Cardiac septum (tissue), 1 donor: ENCODE data around the gene SCAPER. TPM values are rescaled to one million over a fixed set of nuclear protein-coding genes. Genes with fewer than 3 reads are reported as not detected.
"Not testable (repeated sequence)": the region's sequence is repeated elsewhere in the genome, so short reads cannot be mapped to it uniquely, and the experiment has no call there.

Experiments
- DNase-seq: peaks from one replicate; pipeline ENCODE4 v3.0.0-alpha.2; 2020; ENCODE audit warnings: low spot score
- intact Hi-C: fragments of 100-400 bp; cut with DNase I; formaldehyde crosslinking; loops from one replicate; pipeline ENCODE4 v1.14.0; 2022
- total RNA-seq: library from RNA; stranded (reverse); fragmentation: NEBNext Ultra II Directional; extraction: Animal tissue kit (Norgen Biotek cat#: 25700); gene quantifications from one replicate; pipeline ENCODE4 v1.2.1, GENCODE V29; 2021
- donor health status: DM: no; HTN: no; CAD: no.

Gene SCAPER
- total RNA-seq, 1 donor from 2014 or later: 31.9 TPM

DNA sequence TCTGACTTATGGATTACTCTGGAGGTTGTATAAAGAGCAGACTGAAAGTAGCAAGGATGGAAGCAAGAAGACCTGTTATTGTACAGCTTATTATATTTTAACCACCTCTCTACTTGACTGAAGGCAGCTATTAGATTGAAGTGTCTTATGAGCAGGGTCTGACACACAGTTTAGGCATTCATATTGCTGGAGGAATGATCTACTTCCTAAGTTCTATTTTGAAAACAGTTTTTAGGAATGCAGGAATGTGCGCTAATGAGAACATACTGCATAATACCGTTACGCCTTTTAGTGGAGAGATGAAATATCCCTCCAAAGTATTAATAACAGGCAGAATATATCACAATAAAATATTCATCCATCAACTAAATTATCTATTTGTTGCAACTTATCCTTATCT, 375.2 kb downstream of the SCAPER start:
- no peak for DNase-seq
- intact Hi-C loops: no loop called here

DNA sequence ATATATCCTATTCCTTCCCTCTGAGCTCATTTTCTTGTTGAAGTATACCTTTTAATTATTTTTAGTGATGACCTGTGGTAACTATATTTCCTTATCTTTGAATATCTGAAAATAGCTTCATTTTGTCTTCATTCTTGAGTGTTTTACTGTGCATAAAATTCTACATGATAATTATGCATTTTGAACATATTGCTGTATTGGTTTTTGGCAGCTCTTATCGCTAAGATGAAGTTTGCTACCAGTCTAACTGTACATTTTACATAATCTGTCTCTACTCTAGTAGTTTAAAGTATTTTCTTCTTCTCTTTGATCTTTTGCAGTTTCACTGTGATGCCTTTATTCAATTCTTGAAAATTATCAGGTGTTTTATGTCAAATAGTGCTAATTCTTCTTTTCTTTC, 379.0 kb downstream of the SCAPER start:
- DNase-seq: no peak
- intact Hi-C loops: no loop called here

DNA sequence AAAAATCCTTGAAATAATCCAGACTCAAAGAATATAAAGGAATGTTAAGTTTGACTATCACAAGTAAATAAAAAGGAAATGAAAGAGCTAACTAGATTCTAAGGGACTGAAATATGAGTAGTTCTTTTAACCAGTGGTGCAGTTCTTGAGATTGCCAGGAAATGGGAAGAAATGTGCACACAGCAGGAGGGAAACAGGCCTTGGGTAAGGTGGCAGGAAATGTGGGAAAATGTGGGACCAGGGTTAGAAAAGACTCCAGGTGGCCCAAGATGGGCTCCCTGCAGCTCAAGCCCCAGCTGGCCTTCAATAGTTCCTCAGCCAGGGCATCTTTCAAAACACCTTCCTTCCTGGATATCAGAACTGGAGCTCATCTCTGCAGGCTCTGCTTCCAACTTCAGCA, 387.2 kb downstream of the SCAPER start:
- intact Hi-C loops: no loop called here
- DNase-seq: no peak

DNA sequence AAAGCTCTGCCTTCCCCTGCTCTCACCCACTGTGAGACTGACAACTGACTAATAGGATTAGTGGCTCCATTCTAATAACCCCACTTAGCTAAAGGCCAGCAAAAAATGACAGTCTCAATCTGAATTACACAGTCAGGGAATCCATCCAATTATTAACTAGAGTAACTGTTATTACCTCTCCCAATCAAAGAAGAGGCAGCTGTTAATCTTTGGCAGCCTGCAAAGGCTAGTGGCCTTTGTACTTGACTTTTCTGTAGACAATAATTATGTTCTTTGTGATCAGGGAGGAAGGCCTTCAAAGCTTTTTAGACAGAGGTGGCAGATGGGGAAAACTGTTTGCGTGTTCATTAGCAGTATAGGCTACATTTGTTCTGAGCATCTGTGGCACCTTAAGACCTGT, 390.9 kb downstream of the SCAPER start:
- intact Hi-C loops: no loop called here
- DNase-seq: no peak

DNA sequence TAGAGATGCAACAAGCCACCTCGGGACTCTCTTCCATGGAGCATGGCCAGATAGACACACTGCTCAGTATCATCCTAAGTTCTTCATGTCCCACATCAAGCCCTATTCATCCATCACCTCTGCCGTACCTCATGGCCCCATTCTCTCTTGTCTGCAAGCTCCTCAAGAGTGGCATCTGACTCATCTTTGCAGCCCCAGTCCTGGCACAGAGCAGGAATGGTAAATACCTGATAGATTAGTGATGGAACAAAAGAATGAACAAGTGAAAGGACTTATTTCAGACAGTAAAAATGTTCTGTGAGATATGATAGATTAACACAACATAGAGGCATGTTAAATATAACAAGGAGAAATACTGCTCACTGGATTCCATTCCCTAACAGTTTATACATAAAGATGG, 392.2 kb downstream of the SCAPER start:
- no peak for DNase-seq
- intact Hi-C loops: no loop called here

DNA sequence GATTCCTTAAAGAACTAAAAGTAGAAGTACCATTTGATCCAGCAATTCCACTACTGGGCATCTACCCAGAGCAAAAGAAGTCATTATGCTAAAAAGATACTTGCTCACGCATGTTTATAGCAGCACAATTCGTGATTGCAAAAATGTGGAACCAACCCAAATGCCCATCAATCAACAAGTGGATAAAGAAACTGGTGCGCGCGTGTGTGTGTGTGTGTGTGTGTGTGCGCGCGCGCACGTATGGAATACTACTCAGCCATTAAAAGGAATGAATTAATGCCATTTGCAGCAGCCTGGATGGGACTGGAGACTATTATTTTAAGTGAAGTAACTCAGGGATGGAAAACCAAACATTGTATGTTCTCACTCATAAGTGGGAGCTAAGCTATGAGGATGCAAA, 394.5 kb downstream of the SCAPER start:
- intact Hi-C loops: not testable (repeated sequence)

DNA sequence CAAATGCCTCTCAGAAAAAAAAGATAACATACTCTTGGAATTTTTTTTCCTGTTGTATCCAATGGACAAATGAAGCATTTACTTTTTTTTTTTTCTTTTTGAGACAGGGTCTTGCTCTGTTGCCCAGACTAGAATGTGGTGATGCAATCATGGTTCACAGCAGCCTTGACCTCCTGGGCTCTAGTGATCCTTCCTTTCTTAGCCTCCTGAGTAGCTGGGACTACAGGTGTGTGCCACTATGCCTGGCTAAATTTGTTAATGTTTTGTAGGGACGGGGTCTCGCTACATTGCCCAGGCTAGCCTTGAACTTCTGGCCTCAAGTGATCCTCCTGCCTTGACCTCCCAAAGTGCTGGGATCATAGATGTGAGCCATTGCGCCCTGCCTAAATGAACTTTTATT, 401.3 kb downstream of the SCAPER start:
- DNase-seq: no peak
- intact Hi-C loops: no loop called here

More for the DNA sequence above, 394.5 kb downstream of the SCAPER start:
- not testable (repeated sequence) for DNase-seq

DNA sequence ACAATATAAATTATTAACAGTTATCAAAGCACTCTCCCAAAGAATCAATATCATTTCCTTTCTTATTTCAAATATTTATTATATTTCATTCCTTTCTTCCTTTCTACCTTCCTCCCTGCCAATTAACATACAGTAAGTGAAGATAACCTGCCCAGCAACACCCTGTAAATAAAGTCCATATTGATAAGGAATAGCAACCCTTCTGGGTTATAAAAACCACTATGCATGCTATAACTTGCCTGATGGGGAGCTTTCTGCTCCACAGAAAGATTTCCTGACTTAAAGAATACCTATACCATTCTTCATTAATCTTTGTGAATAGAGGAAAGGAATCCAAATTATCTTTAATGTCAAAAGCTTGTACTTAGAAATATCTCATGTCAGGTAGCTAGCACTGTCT, 402.0 kb downstream of the SCAPER start:
- intact Hi-C loops: no loop called here
- no peak for DNase-seq

DNA sequence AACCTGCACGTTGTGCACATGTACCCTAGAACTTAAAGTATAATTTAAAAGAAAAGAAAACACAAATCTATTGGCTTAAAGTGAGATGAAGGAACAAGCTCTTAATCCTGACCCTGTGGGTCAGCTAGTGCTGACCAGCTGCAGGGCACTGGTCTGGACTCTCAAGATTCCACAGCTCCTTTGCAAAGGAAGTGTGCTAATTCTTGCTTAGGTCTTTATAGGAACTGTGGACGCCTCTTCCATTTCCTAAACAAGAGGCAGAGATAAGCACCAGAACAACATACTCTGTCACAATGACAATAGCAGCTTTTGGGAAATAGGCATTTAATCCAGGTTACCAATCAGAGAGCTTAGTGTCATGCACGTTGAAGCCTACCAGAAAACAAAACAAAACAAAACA, 402.5 kb downstream of the SCAPER start:
- intact Hi-C loops: no loop called here
- no peak for DNase-seq

DNA sequence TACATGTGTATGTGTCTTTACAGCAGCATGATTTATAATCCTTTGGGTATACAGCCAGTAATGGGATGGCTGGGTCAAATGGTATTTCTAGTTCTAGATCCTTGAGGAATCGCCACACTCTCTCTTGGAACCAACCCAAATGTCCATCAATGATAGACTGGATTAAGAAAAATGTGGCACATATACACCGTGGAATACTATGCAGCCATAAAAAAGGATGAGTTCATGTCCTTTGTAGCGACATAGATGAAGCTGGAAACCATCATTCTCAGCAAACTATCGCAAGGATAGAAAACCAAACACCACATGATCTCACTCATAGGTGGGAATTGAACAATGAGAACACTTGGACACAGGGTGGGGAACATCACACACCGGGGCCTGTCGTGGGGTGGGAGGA, 403.0 kb downstream of the SCAPER start:
- DNase-seq, intact Hi-C loops: not testable (repeated sequence)

DNA sequence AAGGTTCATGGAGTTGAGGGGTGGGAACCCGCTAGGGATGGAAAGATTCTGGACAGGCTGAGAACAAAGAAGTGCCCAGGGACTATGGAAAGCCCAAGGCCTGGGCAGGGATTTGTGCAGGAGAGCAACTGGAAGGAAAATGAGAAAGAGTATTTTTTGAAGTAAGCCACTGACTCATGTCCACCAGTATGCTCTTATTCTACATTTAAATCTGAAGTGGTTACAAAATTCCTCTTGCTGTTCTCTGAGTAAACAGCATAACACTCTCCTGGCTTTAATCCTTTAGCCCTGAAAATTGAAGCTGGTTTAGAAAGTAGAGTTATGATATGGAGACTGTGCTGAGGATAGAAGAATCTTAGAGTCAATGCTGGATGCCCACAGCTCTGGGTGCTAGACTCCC, 403.4 kb downstream of the SCAPER start:
- DNase-seq: no peak
- intact Hi-C loops: no loop called here

DNA sequence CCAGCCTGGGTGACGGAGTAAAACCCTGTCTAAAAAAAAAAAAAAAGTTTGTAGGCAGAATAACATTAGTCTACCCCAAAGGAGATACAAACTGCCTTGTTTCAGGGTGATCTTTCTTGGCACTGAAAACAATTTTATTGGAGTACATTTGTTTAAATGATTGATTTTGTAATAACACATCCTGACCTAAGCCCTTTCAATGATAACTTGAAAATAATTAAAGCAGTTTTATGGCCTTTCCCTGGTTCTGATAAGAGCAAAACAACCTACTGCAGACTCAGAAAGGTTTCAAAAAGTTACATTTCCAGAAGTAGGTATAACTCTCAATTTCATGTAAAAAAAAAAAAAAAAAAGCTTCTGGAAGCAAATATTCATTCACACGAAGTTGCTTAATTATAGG, 404.1 kb downstream of the SCAPER start:
- intact Hi-C loops: no loop called here
- no peak for DNase-seq

DNA sequence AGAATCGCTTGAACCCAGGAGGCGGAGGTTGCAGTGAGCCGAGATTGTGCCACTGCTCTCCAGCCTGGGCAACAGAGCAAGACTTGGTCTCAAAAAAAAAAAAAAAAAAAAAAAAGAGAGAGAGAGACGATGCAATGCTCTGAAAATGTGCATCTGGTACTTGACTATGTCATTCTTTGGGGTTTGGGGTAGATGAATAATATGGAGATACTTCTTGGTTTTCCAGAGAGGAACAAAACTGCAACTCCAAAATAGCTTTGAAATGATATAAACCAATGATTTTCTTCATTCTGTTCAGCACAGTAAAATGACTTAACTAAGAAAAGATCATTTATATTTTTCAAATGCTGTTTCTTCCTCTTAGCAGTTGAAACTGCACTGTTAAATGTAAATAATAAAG, 409.7 kb downstream of the SCAPER start:
- DNase-seq: no peak
- intact Hi-C loops: no loop called here

DNA sequence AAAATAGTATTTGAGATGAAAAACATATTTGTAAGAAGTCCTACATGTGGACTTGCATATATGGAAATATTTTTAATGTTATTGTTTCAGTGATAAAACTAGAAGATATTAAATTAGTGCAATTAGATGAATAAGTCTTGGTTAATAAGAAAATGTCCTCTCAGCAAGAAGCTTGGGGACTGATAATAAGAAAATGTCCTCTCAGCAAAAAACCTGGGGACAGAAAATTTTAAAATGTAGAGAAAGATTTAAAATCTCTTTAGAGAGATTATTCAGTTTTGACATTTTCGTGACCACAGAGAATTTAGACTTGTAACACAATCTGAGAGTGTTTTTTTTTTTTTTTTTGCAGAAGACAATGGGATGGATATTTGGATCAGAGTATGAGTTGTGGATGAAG, 412.6 kb downstream of the SCAPER start:
- no peak for DNase-seq
- intact Hi-C loops: no loop called here

DNA sequence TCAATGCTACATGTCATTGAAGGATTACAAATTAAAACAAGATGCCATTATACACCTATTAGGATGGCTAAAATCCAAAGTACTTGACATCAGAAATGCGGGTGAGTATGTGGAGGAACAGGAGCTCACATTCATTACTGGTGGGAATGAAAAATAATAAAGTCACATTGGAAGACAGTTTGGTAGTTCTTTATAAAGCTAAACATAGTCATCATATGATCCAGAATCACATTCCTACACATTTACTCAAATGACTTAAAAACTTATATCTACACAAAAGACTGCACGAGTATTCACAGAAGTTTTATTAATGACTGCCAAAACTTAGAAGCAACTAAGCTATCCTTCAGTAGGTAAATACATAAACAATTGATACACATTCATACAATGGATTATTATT, 421.4 kb downstream of the SCAPER start:
- DNase-seq: no peak
- intact Hi-C loops: no loop called here

DNA sequence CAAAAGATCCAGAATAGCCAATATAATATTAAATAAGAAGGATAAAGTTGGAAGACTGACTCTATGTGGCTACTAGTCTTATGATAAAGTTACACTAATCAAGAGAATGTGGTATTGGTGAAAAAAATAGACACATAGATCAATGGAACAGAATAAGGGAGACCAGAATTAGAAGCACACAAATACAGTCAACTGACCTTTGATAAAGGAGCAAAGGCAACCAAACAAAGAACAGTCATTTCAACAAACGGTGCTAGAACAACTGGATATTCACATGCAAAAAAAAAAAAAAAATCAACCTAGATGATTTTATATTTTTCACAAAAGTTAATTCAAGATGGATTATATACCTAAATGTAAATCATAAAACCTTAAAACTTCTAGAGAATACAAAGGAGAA, 422.1 kb downstream of the SCAPER start:
- DNase-seq: no peak
- intact Hi-C loops: no loop called here

DNA sequence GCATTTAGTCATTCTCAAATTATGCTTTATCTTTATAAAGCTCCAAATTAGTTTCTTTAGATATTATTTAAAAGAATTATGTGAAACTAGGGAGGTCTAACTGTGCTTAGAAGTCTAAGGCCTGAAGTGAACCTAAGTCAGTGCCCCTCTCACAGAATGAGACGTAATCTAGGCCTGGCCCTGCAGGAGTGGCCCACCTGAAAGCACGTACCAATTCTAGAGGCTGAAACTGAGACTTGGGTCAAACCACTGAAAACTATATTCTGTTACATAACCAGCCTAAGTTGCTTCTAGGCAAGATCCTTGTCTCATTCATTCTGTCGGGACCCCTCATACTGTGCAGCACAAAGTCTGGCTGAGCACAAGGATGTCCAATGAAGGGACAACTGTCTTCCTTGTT, 424.9 kb downstream of the SCAPER start:
- DNase-seq: no peak
- intact Hi-C loops: no loop called here

DNA sequence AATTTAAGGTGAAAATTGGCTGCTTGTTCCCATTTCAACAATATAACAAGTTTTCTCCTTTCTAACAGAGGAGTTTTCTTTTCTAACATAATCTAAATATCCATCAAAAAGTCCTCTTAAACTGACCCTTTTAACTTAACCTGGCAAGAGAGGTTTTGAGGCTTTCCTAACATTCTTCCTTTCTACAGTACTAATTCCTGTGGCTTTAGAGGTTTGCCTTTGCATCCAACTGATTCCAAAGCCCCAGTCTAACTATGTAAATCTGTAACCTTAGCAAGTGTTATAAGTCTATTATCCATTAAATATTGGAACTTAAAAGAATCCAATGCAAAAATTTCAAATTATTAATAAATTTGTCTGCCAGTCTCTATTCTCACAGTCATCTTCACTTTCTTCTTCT, 434.4 kb downstream of the SCAPER start:
- intact Hi-C loops: loop anchor here (10.0 kb wide), 1 partner anchor 46 kb away; no protein-coding TSS in a partner anchor
- DNase-seq: no peak

DNA sequence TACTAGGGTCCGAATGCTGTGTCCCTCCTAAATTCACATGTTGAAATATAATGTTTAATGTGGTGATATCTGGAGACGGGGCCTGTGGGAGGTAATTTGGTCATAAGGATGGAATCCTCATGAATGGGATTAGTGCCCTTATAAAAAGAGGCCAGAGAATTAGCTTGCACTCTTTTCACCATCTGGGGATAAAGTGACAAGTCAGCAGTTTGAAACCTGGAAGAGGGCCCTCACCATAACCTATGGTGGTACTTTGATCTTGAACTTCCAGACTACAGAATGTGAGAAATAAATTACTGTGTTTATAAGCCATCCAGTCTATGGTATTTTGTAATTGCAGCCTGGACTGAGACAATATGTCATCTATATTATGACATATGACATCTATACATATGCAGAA, 436.4 kb downstream of the SCAPER start:
- intact Hi-C loops: no loop called here
- no peak for DNase-seq

DNA sequence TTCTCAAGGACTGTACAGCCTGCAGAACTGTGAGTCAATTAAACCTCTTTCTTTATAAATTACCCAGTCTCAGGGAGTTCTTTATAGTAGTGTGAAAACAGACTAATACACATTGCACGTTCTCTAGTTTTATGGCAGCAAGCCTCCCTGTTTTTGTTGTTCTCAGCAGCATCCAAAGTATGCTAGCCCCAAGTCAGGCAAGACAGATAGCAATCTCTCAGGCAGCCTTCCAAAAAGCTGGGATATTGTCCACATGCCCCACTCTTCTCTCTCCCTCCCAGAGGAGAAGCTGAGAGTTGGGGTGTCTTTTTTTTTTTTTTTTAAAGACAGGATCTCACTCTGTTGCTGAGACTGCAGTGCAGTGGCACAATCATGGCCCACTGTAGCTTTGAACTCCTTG, 438.0 kb downstream of the SCAPER start:
- intact Hi-C loops: no loop called here

DNA sequence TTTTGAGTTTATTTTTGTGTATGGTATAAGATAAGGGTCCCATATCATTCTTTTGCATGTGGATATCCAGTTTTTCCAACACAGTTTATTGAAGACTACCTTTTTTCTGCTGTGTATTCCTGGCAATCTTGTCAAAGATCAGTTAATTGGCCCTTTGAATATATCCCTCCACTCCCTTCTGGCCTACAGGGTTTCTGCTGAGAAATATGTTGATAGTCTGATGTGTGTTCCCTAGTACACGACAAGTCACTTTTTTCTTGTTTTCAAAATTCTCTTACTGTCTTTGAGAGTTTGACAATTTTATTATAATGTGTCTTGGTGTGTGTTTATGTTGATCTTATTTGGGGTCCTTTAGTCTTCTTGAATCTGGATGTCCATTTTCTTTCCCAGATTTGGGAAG, 439.4 kb downstream of the SCAPER start:
- no peak for DNase-seq
- intact Hi-C loops: no loop called here

More for the DNA sequence above, 438.0 kb downstream of the SCAPER start:
- DNase-seq: no peak

DNA sequence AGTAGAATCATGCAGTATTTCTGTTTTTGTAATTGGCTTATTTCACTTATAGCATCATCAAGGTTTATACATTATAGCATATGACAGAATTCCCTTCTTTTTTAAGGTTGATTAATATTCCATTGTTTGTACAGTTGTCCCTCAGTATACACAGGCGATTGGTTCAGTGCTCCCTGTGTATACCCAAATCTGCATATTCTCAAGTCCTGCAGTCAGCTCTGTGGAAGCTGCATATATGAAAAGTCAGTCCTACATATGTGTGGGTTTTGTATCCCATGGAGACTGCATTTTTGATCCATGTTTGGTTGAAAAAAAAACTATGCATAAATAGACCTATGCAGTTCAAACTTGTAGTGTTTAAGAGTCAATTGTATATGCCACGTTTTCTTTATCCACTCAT, 440.9 kb downstream of the SCAPER start:
- intact Hi-C loops: no loop called here
- DNase-seq: no peak

DNA sequence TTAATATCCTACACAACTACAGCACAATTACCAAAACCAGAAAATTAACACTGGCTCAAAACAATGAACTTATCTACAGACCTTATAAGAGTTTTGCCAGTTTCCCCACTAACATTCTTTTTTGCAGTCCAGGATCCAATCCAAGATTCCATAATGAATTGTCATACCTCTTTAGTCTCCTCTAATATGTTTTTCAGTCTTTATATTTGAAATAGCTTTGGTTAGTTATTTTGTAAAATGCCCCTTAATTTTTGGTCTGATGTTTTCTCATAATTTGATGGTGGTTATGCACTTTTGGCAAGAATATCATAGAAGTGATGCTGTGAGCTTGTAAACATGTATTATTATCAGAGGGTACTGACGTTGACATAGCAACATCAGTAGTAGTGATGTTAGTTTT, 444.3 kb downstream of the SCAPER start:
- no peak for DNase-seq
- intact Hi-C loops: no loop called here
